ENCODE data around the gene TCF7. TPM values are rescaled to one million over a fixed set of nuclear protein-coding genes. Genes with fewer than 3 reads are reported as not detected.

Gene TCF7
- total and polyA plus RNA-seq, 7 donors, result 0.24 to 2.6 (median 1.0) TPM

- H3K4me1 ChIP-seq, result peaks cover 16% of the 10 kb centered on the region
Observed at GRCh38 chr5:134141331-134142050, 27.0 kb downstream of the TCF7 start.

GRCh38 chr5:134142052-134142451, 27.6 kb downstream of the TCF7 start:
- Histone ChIP-seq H3K4me1 (peaks cover 18% of the 10 kb centered on the region), H3K4me3 (no peak overlapping the region), H3K27ac (no peak overlapping the region), H3K36me3 (ENCODE audit: insufficient read depth in 1 of 2, low read depth in 1 of 2) (peaks cover 6 to 58% of the 10 kb centered on the region in 2 donors), H3K9me3 (no peaks in the 10 kb centered on the region), H3K27me3 (ENCODE audit: insufficient read depth in 3 of 3, low read length in 2 of 3) (no peaks in the 10 kb centered on the region)
- ATAC-seq (no peak), DNase-seq (no peak)
- TF ChIP-seq CTCF (IDR thresholded peaks at IDR 0.05), result no peak
- WGBS, 3 donors, result 81 to 89% (median 89%) methylated on average over 5 of the region's 5 CpGs
- intact Hi-C loops (cut with DNase I), result loop anchor here (5.0 kb wide), 1 partner anchor 40 kb away; no protein-coding TSS in a partner anchor

More at GRCh38 chr5:134141331-134142050, 27.0 kb downstream of the TCF7 start:
- peak in 1 of 2 donors; percentile 38 for DNase-seq
- intact Hi-C loops (cut with DNase I), result loop anchor here (2.0 to 5.0 kb wide), 2 partner anchors 39 to 103 kb away; no protein-coding TSS in a partner anchor
- no peaks in the 10 kb centered on the region for H3K27me3 ChIP-seq (ENCODE audit: insufficient read depth in 3 of 3, low read length in 2 of 3)
- no peak for ATAC-seq
- no peak for TF ChIP-seq CTCF (IDR thresholded peaks at IDR 0.05)
- H3K36me3 ChIP-seq (ENCODE audit: insufficient read depth in 1 of 2, low read depth in 1 of 2), result peaks cover 6 to 61% of the 10 kb centered on the region in 2 donors
- no peak overlapping the region for H3K4me3 ChIP-seq
- no peak overlapping the region for H3K27ac ChIP-seq
- 74 to 76% (median 74%) methylated on average over 9 of the region's 9 CpGs for WGBS, 3 donors
- H3K9me3 ChIP-seq, result no peaks in the 10 kb centered on the region

GRCh38 chr5:134142806-134143205, 28.3 kb downstream of the TCF7 start:
- H3K36me3 ChIP-seq (ENCODE audit: insufficient read depth in 1 of 2, low read depth in 1 of 2), result peaks cover 6 to 64% of the 10 kb centered on the region in 2 donors
- TF ChIP-seq CTCF (IDR thresholded peaks at IDR 0.05), result no peak
- H3K4me1 ChIP-seq, result peaks cover 21% of the 10 kb centered on the region
- intact Hi-C loops (cut with DNase I), result loop anchor here (5.0 kb wide), 1 partner anchor 41 kb away; no protein-coding TSS in a partner anchor
- H3K4me3 ChIP-seq, result no peak overlapping the region
- H3K9me3 ChIP-seq, result no peaks in the 10 kb centered on the region
- WGBS, 3 donors, result 90 to 94% (median 91%) methylated on average over 12 of the region's 12 CpGs
- ATAC-seq, result no peak
- H3K27ac ChIP-seq, result no peak overlapping the region
- no peak for DNase-seq
- H3K27me3 ChIP-seq (ENCODE audit: insufficient read depth in 3 of 3, low read length in 2 of 3), result no peaks in the 10 kb centered on the region

- no peak overlapping the region for H3K27ac ChIP-seq
- no peak overlapping the region for H3K4me3 ChIP-seq
- H3K36me3 ChIP-seq (ENCODE audit: insufficient read depth in 1 of 2, low read depth in 1 of 2), result peaks cover 6 to 70% of the 10 kb centered on the region in 2 donors
- intact Hi-C loops (cut with DNase I), result loop anchor here (5.0 kb wide), 1 partner anchor 41 kb away; no protein-coding TSS in a partner anchor
- DNase-seq (no peak), ATAC-seq (no peak)
- no peak for TF ChIP-seq CTCF (IDR thresholded peaks at IDR 0.05)
- H3K4me1 ChIP-seq, result peaks cover 21% of the 10 kb centered on the region
- WGBS, 3 donors, result 84 to 97% (median 93%) methylated on average over 5 of the region's 5 CpGs
- H3K27me3 ChIP-seq (ENCODE audit: insufficient read depth in 3 of 3, low read length in 2 of 3), result no peaks in the 10 kb centered on the region
- H3K9me3 ChIP-seq, result no peaks in the 10 kb centered on the region
Observed at GRCh38 chr5:134143431-134143830, 28.9 kb downstream of the TCF7 start.

All from psoas muscle (tissue), 8 donors.